Astrocyte (in vitro differentiated cells and primary cell): ENCODE results near the gene ACSF3. TPM values are rescaled to one million over a fixed set of nuclear protein-coding genes. Genes with fewer than 3 reads are reported as not detected.

Source experiments
- DNase-seq: peaks from one replicate; pipeline ENCODE4 v3.0.0-alpha.2; 2010; ENCODE audit warnings: low read depth
- FAIRE-seq: peaks from 2 replicates; lab custom pipeline; 2011; peaks lifted over from hg19 to GRCh38; lab: Jason Lieb, UNC
- H2AFZ ChIP-seq: 2 replicates; pipeline ENCODE4 v1.6.0; 2012; ENCODE audit warnings: low read depth, low read length, inconsistent platforms
- H3K27ac ChIP-seq: 2 replicates; pipeline ENCODE4 v1.5.1; 2011; ENCODE audit warnings: low read depth, low read length, inconsistent platforms
- H3K27me3 ChIP-seq: 2 replicates; pipeline ENCODE4 v1.6.0; 2011; ENCODE audit warnings: low read length, inconsistent platforms; ENCODE audit not compliant: insufficient read depth
- H3K36me3 ChIP-seq: 2 replicates; pipeline ENCODE4 v1.5.1; 2011; ENCODE audit warnings: low read length, inconsistent platforms; ENCODE audit not compliant: insufficient read depth
- H3K4me1 ChIP-seq: 2 replicates; pipeline ENCODE4 v1.5.1; 2011; ENCODE audit warnings: low read length, inconsistent platforms; ENCODE audit not compliant: insufficient read depth
- H3K4me2 ChIP-seq: 2 replicates; pipeline ENCODE4 v1.6.0; 2012; ENCODE audit warnings: low read length, inconsistent platforms
- H3K4me3 ChIP-seq: 2 replicates; pipeline ENCODE4 v1.5.1; 2011; ENCODE audit warnings: low read depth, mild to moderate bottlenecking, low read length, inconsistent platforms; ENCODE audit not compliant: insufficient read depth
- H3K79me2 ChIP-seq: 2 replicates; pipeline ENCODE4 v1.6.0; 2012; ENCODE audit warnings: mild to moderate bottlenecking, low read length, inconsistent platforms; ENCODE audit not compliant: insufficient read depth
- H3K9ac ChIP-seq: 2 replicates; pipeline ENCODE4 v1.6.0; 2012; ENCODE audit warnings: mild to moderate bottlenecking, low read length, inconsistent platforms
- H3K9me3 ChIP-seq: 2 replicates; pipeline ENCODE4 v1.5.1; 2012; ENCODE audit warnings: low read depth, mild to moderate bottlenecking, low read length, inconsistent platforms; ENCODE audit not compliant: insufficient read depth
- H4K20me1 ChIP-seq: 2 replicates; pipeline ENCODE4 v1.6.0; 2012; ENCODE audit warnings: low read length, inconsistent platforms; ENCODE audit not compliant: insufficient read depth
- H3K27ac Mint-ChIP-seq: one replicate; pipeline ENCODE4 v1.8.0; 2021; ENCODE audit warnings: mild to moderate bottlenecking, mixed read lengths; ENCODE audit not compliant: unreplicated experiment
- H3K27me3 Mint-ChIP-seq: one replicate; pipeline ENCODE4 v1.8.0; 2021; ENCODE audit warnings: low read depth, mixed read lengths; ENCODE audit not compliant: unreplicated experiment
- H3K36me3 Mint-ChIP-seq: one replicate; pipeline ENCODE4 v1.8.0; 2021; ENCODE audit warnings: low read depth, mixed read lengths; ENCODE audit not compliant: unreplicated experiment
- H3K4me1 Mint-ChIP-seq: one replicate; pipeline ENCODE4 v1.8.0; 2021; ENCODE audit warnings: low read depth, mixed read lengths; ENCODE audit not compliant: unreplicated experiment
- H3K4me3 Mint-ChIP-seq: one replicate; pipeline ENCODE4 v1.8.0; 2021; ENCODE audit warnings: mild to moderate bottlenecking, moderate library complexity, mixed read lengths; ENCODE audit not compliant: unreplicated experiment
- H3K9me3 Mint-ChIP-seq: one replicate; pipeline ENCODE4 v1.8.0; 2021; ENCODE audit warnings: mild to moderate bottlenecking, mixed read lengths; ENCODE audit not compliant: unreplicated experiment
- CTCF ChIP-seq: IDR thresholded peaks from 2 replicates; pipeline ENCODE4 v1.5.1; 2011; ENCODE audit warnings: low read depth, mild to moderate bottlenecking, inconsistent platforms, low read length, moderate library complexity; ENCODE audit not compliant: insufficient read depth
- EZH2 ChIP-seq: IDR thresholded peaks from 2 replicates; pipeline ENCODE4 v1.6.1; 2012; ENCODE audit warnings: mild to moderate bottlenecking, low read length, inconsistent platforms; ENCODE audit not compliant: insufficient read depth
- total RNA-seq: library from RNA; stranded (reverse); gene quantifications from 2 replicates; pipeline ENCODE4 v1.2.1, GENCODE V29; 2021

The ACSF3 gene
- total RNA-seq, 1 donor from 2014 or later, result 17.0 TPM

GRCh38 chr16:89098767-89099430, 5.2 kb downstream of the ACSF3 start:
- Mint-ChIP-seq H3K4me3 (no peak overlapping the region), H3K27ac (no peak overlapping the region), H3K27me3 (no peaks in the 10 kb centered on the region), H3K36me3 (peaks cover 18% of the 10 kb centered on the region), H3K4me1 (peaks cover 9% of the 10 kb centered on the region), H3K9me3 (no peaks in the 10 kb centered on the region)
- H3K9ac ChIP-seq, result no peak overlapping the region
- H3K27me3 ChIP-seq, result no peaks in the 10 kb centered on the region
- DNase-seq (no peak), FAIRE-seq (no peak)
- no peak overlapping the region for H3K4me2 ChIP-seq
- H3K4me3 ChIP-seq, result no peak overlapping the region
- H3K79me2 ChIP-seq, result peaks cover 55% of the 10 kb centered on the region
- no peak overlapping the region for H2AFZ ChIP-seq
- peaks cover 42% of the 10 kb centered on the region for H4K20me1 ChIP-seq
- no peak overlapping the region for H3K27ac ChIP-seq
- peaks cover 11% of the 10 kb centered on the region for H3K4me1 ChIP-seq
- TF ChIP-seq EZH2 (no peak), CTCF (no peak)
- no peaks in the 10 kb centered on the region for H3K9me3 ChIP-seq
- H3K36me3 ChIP-seq, result no peaks in the 10 kb centered on the region

- TF ChIP-seq EZH2 (no peak), CTCF (no peak)
- Mint-ChIP-seq H3K4me3 (no peak overlapping the region), H3K27me3 (no peaks in the 10 kb centered on the region), H3K27ac (no peak overlapping the region), H3K4me1 (peaks cover 3% of the 10 kb centered on the region), H3K9me3 (no peaks in the 10 kb centered on the region), H3K36me3 (peaks cover 16% of the 10 kb centered on the region)
- peaks cover 46% of the 10 kb centered on the region for H3K79me2 ChIP-seq
- H2AFZ ChIP-seq, result no peak overlapping the region
- no peak overlapping the region for H3K27ac ChIP-seq
- no peak for FAIRE-seq
- H3K9ac ChIP-seq, result no peak overlapping the region
- H3K36me3 ChIP-seq, result no peaks in the 10 kb centered on the region
- H3K4me2 ChIP-seq, result no peak overlapping the region
- no peak overlapping the region for H3K4me3 ChIP-seq
- H3K4me1 ChIP-seq, result peaks cover 5% of the 10 kb centered on the region
- peaks cover 38% of the 10 kb centered on the region for H4K20me1 ChIP-seq
- H3K9me3 ChIP-seq, result no peaks in the 10 kb centered on the region
- no peak for DNase-seq
- H3K27me3 ChIP-seq, result no peaks in the 10 kb centered on the region
Measured at GRCh38 chr16:89099905-89100304, 6.3 kb downstream of the ACSF3 start.

- FAIRE-seq, result no peak
Measured at GRCh38 chr16:89100601-89101302, 7.1 kb downstream of the ACSF3 start.

More at GRCh38 chr16:89100601-89101302, 7.1 kb downstream of the ACSF3 start:
- TF ChIP-seq CTCF (no peak), EZH2 (no peak)
- H3K9ac ChIP-seq, result no peak overlapping the region
- peaks cover 37% of the 10 kb centered on the region for H4K20me1 ChIP-seq
- H3K4me3 Mint-ChIP-seq, result no peak overlapping the region
- H3K27ac Mint-ChIP-seq, result no peak overlapping the region
- H3K4me1 Mint-ChIP-seq, result no peaks in the 10 kb centered on the region
- H2AFZ ChIP-seq, result no peak overlapping the region
- H3K27me3 ChIP-seq, result no peaks in the 10 kb centered on the region
- no peak for DNase-seq
- peaks cover 37% of the 10 kb centered on the region for H3K79me2 ChIP-seq
- no peaks in the 10 kb centered on the region for H3K9me3 ChIP-seq
- H3K9me3 Mint-ChIP-seq, result no peaks in the 10 kb centered on the region
- no peak overlapping the region for H3K27ac ChIP-seq
- no peak overlapping the region for H3K4me2 ChIP-seq
- no peaks in the 10 kb centered on the region for H3K36me3 ChIP-seq
- peaks cover 16% of the 10 kb centered on the region for H3K36me3 Mint-ChIP-seq
- no peaks in the 10 kb centered on the region for H3K4me1 ChIP-seq
- H3K4me3 ChIP-seq, result no peak overlapping the region
- H3K27me3 Mint-ChIP-seq, result no peaks in the 10 kb centered on the region
